T-cell (primary cell): ENCODE results near the gene SLC9A5. TPM values are rescaled to one million over a fixed set of nuclear protein-coding genes. Genes with fewer than 3 reads are reported as not detected.

Source experiments
- ATAC-seq, 4 experiments: fragments of 200-7000 bp in 3 of 4; fragments of 150-1000 bp in 1 of 4; cut with Tn5 transposase; replicated peaks in 1 of 4; 1 replicate in 3 of 4; 2 replicates in 1 of 4; pipeline ENCODE4 v1.10.0; 2021; ENCODE audit warnings: moderate library complexity in 3 of 4, mild to moderate bottlenecking in 2 of 4, moderate number of reproducible peaks in 1 of 4
- CTCF ChIA-PET, 2 donors: fragments of 300-600 bp; sonication (Branson Sonifier 250); formaldehyde crosslinking; loops; one replicate each; lab custom pipeline; 2022; ENCODE audit warnings: antibody characterized with exemption in 2 of 2; lab: Charles Lee
- POLR2A ChIA-PET, 2 donors: fragments of 300-600 bp; sonication (Branson Sonifier 250); formaldehyde crosslinking; loops; one replicate each; lab custom pipeline; 2022; ENCODE audit warnings: antibody characterized with exemption in 2 of 2; lab: Charles Lee
- DNase-seq, 35 experiments: peaks; one replicate each; pipeline versions ENCODE4 v3.0.0 to v3.0.0-alpha.2; 2013 to 2023
- H3K27ac ChIP-seq: one replicate; pipeline ENCODE4 v1.5.1; 2013; ENCODE audit warnings: low read length
- H3K27me3 ChIP-seq, 2 experiments: replicated peaks in 1 of 2; 1 replicate in 1 of 2; 2 replicates in 1 of 2; pipeline versions ENCODE4 v1.6.1 to v1.7.0; 2013; ENCODE audit warnings: low read length in 1 of 2, mixed read lengths in 1 of 2; ENCODE audit not compliant: control insufficient read depth in 2 of 2, insufficient read depth in 2 of 2; ENCODE audit errors: extremely low read depth in 1 of 2
- H3K36me3 ChIP-seq, 2 donors: 1 replicate in 1 of 2; 2 replicates in 1 of 2; pipeline versions ENCODE4 v1.6.1 to v1.7.0; 2013; ENCODE audit warnings: low read length in 1 of 2; ENCODE audit not compliant: control insufficient read depth in 2 of 2, insufficient read depth in 1 of 2; ENCODE audit errors: extremely low read depth in 1 of 2
- H3K4me1 ChIP-seq, 2 experiments: 1 replicate in 1 of 2; 2 replicates in 1 of 2; pipeline versions ENCODE4 v1.6.1 to v1.7.0; 2013; ENCODE audit warnings: low read length in 2 of 2, mixed read lengths in 1 of 2; ENCODE audit not compliant: insufficient read depth in 2 of 2, control insufficient read depth in 1 of 2; ENCODE audit errors: extremely low read depth in 1 of 2
- H3K4me3 ChIP-seq, 2 donors: 1 replicate in 1 of 2; 2 replicates in 1 of 2; pipeline versions ENCODE4 v1.5.1 to v1.7.0; 2013; ENCODE audit warnings: mild to moderate bottlenecking in 2 of 2, low read length in 1 of 2, moderate library complexity in 1 of 2; ENCODE audit not compliant: control insufficient read depth in 1 of 2; ENCODE audit errors: extremely low read depth in 1 of 2
- H3K9me3 ChIP-seq: 2 replicates; pipeline ENCODE4 v1.7.0; 2013
- H3K27ac Mint-ChIP-seq, 2 donors: one replicate each; pipeline ENCODE4 v1.8.0; 2020 to 2021; ENCODE audit warnings: mild to moderate bottlenecking in 2 of 2, mixed read lengths in 2 of 2
- H3K27me3 Mint-ChIP-seq, 2 donors: one replicate each; pipeline ENCODE4 v1.8.0; 2021 to 2022; ENCODE audit warnings: mixed read lengths in 2 of 2
- H3K36me3 Mint-ChIP-seq: one replicate; pipeline ENCODE4 v1.8.0; 2021; ENCODE audit warnings: mixed read lengths
- H3K4me1 Mint-ChIP-seq, 3 donors: one replicate each; pipeline ENCODE4 v1.8.0; 2020 to 2022; ENCODE audit warnings: mixed read lengths in 3 of 3, mild to moderate bottlenecking in 1 of 3
- H3K4me3 Mint-ChIP-seq, 3 donors: one replicate each; pipeline ENCODE4 v1.8.0; 2020 to 2022; ENCODE audit warnings: mild to moderate bottlenecking in 3 of 3, mixed read lengths in 3 of 3, moderate library complexity in 3 of 3
- H3K9me3 Mint-ChIP-seq, 3 donors: one replicate each; pipeline ENCODE4 v1.8.0; 2020 to 2022; ENCODE audit warnings: mixed read lengths in 3 of 3
- WGBS: methylation state at CpG from one replicate; pipeline ENCODE4 v1.1.5; 2013; ENCODE audit warnings: missing lambda C conversion rate; ENCODE audit not compliant: insufficient coverage; 5-methylcytosine and 5-hydroxymethylcytosine counted together
- total RNA-seq, 35 experiments: library from RNA in 6 of 35; stranded (reverse) in 6 of 35; fragments of 120-200 nt in 1 of 35; gene quantifications; one replicate each; pipeline versions ENCODE4 v1.2.1 to v1.2.4 and lab custom pipeline; 2013 to 2026

Gene SLC9A5
- total RNA-seq, 5 donors from 2014 or later (not counting 1 experiment from before 2014, with no cell fraction given) = 1.4 to 2.3 (median 2.2) TPM

GRCh38 chr16:67282447-67282805 is 33.6 kb downstream of the SLC9A5 start:
- H3K27me3 Mint-ChIP-seq = no peaks in the 10 kb centered on the region
- H3K4me1 Mint-ChIP-seq = peaks cover 9 to 10% (median 10%) of the 10 kb centered on the region in 3 donors
- ATAC-seq (no peak), DNase-seq (no peak)
- ChIA-PET POLR2A (interaction anchor here in 1 of 2 donors (0.6 kb wide), 1 partner anchor 323 kb away, joined by 5 read pairs; no protein-coding TSS in a partner anchor), CTCF (no interaction called here)
- Histone ChIP-seq H3K36me3 (peaks cover 0 to 22% of the 10 kb centered on the region in 2 donors), H3K27ac (no peak overlapping the region), H3K27me3 (no peaks in the 10 kb centered on the region), H3K4me1 (peaks cover 6 to 24% of the 10 kb centered on the region in 2 experiments), H3K4me3 (no peak overlapping the region), H3K9me3 (no peaks in the 10 kb centered on the region)
- WGBS = 94% methylated on average over 10 of the region's 10 CpGs
- H3K27ac Mint-ChIP-seq = no peak overlapping the region
- peaks cover 2% of the 10 kb centered on the region for H3K36me3 Mint-ChIP-seq
- no peak overlapping the region for H3K4me3 Mint-ChIP-seq
- H3K9me3 Mint-ChIP-seq = no peaks in the 10 kb centered on the region

- 91% methylated on average over 7 of the region's 7 CpGs for WGBS
- Histone ChIP-seq H3K27ac (no peak overlapping the region), H3K4me3 (no peak overlapping the region), H3K27me3 (no peaks in the 10 kb centered on the region), H3K36me3 (peaks cover 0 to 22% of the 10 kb centered on the region in 2 donors), H3K4me1 (peaks cover 2 to 17% of the 10 kb centered on the region in 2 experiments), H3K9me3 (no peaks in the 10 kb centered on the region)
- POLR2A ChIA-PET = interaction anchor here in 1 of 2 donors (0.6 kb wide), 1 partner anchor 324 kb away, joined by 5 read pairs; no protein-coding TSS in a partner anchor
- H3K27ac Mint-ChIP-seq = no peak overlapping the region
- H3K4me3 Mint-ChIP-seq = no peak overlapping the region
- DNase-seq (no peak), ATAC-seq (no peak)
- no peaks in the 10 kb centered on the region for H3K36me3 Mint-ChIP-seq
- CTCF ChIA-PET = no interaction called here
- H3K4me1 Mint-ChIP-seq = peaks cover 4 to 9% (median 6%) of the 10 kb centered on the region in 3 donors
- no peaks in the 10 kb centered on the region for H3K27me3 Mint-ChIP-seq
- no peaks in the 10 kb centered on the region for H3K9me3 Mint-ChIP-seq
These were observed 34.5 kb downstream of the SLC9A5 start for GRCh38 chr16:67283039-67283825.

DNA sequence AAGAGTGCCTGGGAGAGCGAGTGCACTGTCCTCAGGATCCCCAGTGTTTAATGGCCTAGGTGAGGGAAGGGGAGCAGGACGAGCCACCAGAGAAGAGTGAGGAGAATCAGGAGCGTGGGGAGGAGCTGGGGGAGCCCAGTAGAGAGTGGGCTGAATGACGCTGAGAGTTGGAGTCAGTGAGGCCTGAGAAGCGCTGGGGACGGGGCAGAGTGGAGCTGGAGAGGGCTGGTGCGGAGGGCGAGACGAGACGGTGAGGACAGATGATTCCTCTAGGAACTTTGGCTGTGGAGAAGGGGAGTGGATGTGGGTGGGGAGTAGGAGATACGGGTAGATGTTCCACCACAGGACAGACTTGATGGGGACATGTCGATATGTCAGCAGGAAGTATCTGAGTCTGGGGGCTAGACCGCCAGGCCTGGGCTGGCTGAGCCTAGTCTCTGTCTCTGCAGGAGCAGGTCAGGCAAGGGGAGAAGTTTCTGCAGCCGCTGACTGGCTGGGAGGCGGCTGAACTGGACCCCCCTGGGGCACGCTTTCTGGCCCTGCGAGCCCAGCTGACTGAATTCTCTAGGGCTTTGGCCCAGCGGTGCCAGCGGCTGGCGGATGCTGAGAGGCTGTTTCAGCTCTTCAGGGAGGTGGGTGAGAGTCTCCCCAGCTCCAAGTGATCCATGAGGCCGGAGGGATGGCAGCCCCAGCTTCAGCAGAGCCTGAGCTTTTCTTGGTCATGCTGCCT is 35.2 kb downstream of the SLC9A5 start:
- Histone ChIP-seq H3K27me3 (no peaks in the 10 kb centered on the region), H3K27ac (no peak overlapping the region), H3K36me3 (peaks cover 0 to 22% of the 10 kb centered on the region in 2 donors), H3K4me3 (no peak overlapping the region), H3K9me3 (no peaks in the 10 kb centered on the region), H3K4me1 (peaks cover 0 to 15% of the 10 kb centered on the region in 2 experiments)
- DNase-seq (no peak), ATAC-seq (no peak)
- WGBS = 93% methylated on average over 17 of the region's 21 CpGs
- Mint-ChIP-seq H3K9me3 (no peaks in the 10 kb centered on the region), H3K4me1 (peaks cover 0 to 5% (median 3%) of the 10 kb centered on the region in 3 donors), H3K36me3 (no peaks in the 10 kb centered on the region), H3K27me3 (no peaks in the 10 kb centered on the region), H3K27ac (no peak overlapping the region), H3K4me3 (no peak overlapping the region)
- ChIA-PET POLR2A (interaction anchor here in 1 of 2 donors (0.6 kb wide), 1 partner anchor 24 kb away, joined by 11 read pairs; no protein-coding TSS in a partner anchor), CTCF (interaction anchor here (0.6 to 0.9 kb wide), 2 partner anchors 11 to 361 kb away, joined by 3 to 11 read pairs; no protein-coding TSS in a partner anchor)

DNA sequence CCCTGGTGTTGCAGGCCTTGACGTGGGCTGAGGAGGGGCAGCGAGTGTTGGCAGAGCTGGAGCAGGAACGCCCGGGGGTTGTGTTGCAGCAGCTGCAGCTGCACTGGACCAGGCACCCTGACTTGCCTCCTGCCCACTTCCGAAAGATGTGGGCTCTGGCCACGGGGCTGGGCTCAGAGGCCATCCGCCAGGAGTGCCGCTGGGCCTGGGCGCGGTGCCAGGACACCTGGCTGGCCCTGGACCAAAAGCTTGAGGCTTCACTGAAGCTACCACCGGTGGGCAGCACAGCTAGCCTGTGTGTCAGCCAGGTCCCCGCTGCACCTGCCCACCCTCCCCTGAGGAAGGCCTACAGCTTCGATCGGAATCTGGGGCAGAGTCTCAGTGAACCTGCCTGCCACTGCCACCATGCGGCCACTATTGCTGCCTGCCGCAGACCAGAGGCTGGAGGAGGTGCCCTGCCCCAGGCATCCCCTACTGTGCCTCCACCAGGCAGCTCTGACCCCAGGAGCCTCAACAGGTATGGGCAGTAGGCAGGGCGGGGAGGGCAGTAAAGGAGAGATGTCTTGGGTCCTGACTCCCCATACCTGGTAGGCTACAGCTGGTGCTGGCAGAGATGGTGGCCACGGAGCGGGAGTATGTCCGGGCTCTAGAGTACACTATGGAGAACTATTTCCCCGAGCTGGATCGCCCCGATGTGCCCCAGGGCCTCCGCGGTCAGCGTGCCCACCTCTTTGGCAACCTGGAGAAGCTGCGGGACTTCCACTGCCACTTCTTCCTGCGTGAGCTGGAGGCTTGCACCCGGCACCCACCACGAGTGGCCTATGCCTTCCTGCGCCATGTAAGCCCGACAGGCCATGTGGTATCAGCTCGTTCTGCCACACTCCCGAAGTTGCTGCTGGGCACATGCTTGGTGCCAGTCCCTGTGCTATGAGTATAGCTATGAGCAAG is 36.2 kb downstream of the SLC9A5 start:
- Mint-ChIP-seq H3K27ac (no peak overlapping the region), H3K27me3 (no peaks in the 10 kb centered on the region), H3K4me1 (peaks cover 5 to 9% (median 8%) of the 10 kb centered on the region in 3 donors), H3K4me3 (no peak overlapping the region), H3K9me3 (no peaks in the 10 kb centered on the region), H3K36me3 (no peaks in the 10 kb centered on the region)
- Histone ChIP-seq H3K4me1 (peaks cover 0 to 19% of the 10 kb centered on the region in 2 experiments), H3K27ac (no peak overlapping the region), H3K36me3 (peaks cover 0 to 22% of the 10 kb centered on the region in 2 donors), H3K27me3 (no peaks in the 10 kb centered on the region), H3K9me3 (no peaks in the 10 kb centered on the region), H3K4me3 (no peak overlapping the region)
- CTCF ChIA-PET = interaction anchor here in 1 of 2 donors (0.5 to 0.9 kb wide), 3 partner anchors 12 to 30 kb away, joined by 3 to 4 read pairs (median 4); no protein-coding TSS in a partner anchor
- 92% methylated on average over 29 of the region's 34 CpGs for WGBS
- ATAC-seq (no peak), DNase-seq (no peak)
- POLR2A ChIA-PET = no interaction called here

GRCh38 chr16:67286441-67287235 is 37.9 kb downstream of the SLC9A5 start:
- Histone ChIP-seq H3K4me3 (no peak overlapping the region), H3K9me3 (no peaks in the 10 kb centered on the region), H3K27me3 (no peaks in the 10 kb centered on the region), H3K4me1 (peaks cover 0 to 22% of the 10 kb centered on the region in 2 experiments), H3K36me3 (peaks cover 0 to 22% of the 10 kb centered on the region in 2 donors), H3K27ac (no peak overlapping the region)
- 95% methylated on average over 28 of the region's 28 CpGs for WGBS
- no peak overlapping the region for H3K27ac Mint-ChIP-seq
- ATAC-seq = no peak
- no peaks in the 10 kb centered on the region for H3K9me3 Mint-ChIP-seq
- H3K27me3 Mint-ChIP-seq = no peaks in the 10 kb centered on the region
- no peak overlapping the region for H3K4me3 Mint-ChIP-seq
- POLR2A ChIA-PET = no interaction called here
- DNase-seq = no peak
- CTCF ChIA-PET = interaction anchor here in 1 of 2 donors (0.5 kb wide), 1 partner anchor 339 kb away, joined by 3 read pairs; no protein-coding TSS in a partner anchor
- peaks cover 5 to 9% (median 6%) of the 10 kb centered on the region in 3 donors for H3K4me1 Mint-ChIP-seq
- H3K36me3 Mint-ChIP-seq = no peaks in the 10 kb centered on the region
